ENCODE measurements around the gene TMEM176B. TPM values are rescaled to one million over a fixed set of nuclear protein-coding genes. Genes with fewer than 3 reads are reported as not detected.

Gene TMEM176B
- total RNA-seq, 1 experiment from 2014 or later: not detected

DNA sequence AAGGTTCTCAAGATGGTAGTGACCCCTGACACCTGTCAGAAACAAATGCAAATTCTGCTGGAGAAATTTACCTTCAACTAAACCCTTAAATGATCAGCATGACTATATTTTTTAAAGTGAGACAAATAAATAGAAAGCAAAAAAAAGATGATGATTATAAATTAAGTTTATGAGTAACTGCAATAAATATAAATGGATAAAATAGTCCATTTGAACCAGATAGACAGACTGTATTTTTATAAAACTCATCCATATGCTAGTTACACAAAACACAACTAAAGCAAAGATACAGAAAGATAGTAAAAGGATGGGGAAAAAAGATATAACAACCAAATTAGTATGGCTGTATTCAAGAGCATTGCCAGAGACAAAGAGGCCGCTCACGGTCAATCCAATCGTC is 6.3 kb upstream of the TMEM176B start:
- intact Hi-C loops (cut with micrococcal nuclease): no loop called here
- DNase-seq (no peak), ATAC-seq (no peak)
- no peak overlapping the region for H2AFZ ChIP-seq (ENCODE audit: low read length)
- no peaks in the 10 kb centered on the region for H3F3A ChIP-seq (ENCODE audit: low read length, unreplicated experiment)
- H3K27me3 ChIP-seq (ENCODE audit: low read length): peaks cover 38% of the 10 kb centered on the region
- no peaks in the 10 kb centered on the region for H3K9me3 ChIP-seq (ENCODE audit: low read length)
- no peaks in the 10 kb centered on the region for H3K9me2 ChIP-seq (replicated peaks; ENCODE audit: low read length)
- BruUV-seq (replicated peaks): no TSS peak
- H3K27ac ChIP-seq (ENCODE audit: low read length): no peak overlapping the region
- no peaks in the 10 kb centered on the region for H3K36me3 ChIP-seq (ENCODE audit: low read depth, low read length)
- H3K9ac ChIP-seq (ENCODE audit: low read length): no peak overlapping the region
- H4K20me1 ChIP-seq (ENCODE audit: low read length): no peaks in the 10 kb centered on the region
- ChIA-PET CTCF (no interaction called here), POLR2A (ENCODE audit: unreplicated experiment) (no interaction called here)
- H3K4me3 ChIP-seq (ENCODE audit: low read length): no peak overlapping the region
- TF ChIP-seq EZH2phosphoT487 (IDR thresholded peaks at IDR 0.05; ENCODE audit: borderline replicate concordance, low read length) (no peak), EZH2 (IDR thresholded peaks at IDR 0.05; ENCODE audit: low read length, unreplicated experiment) (no peak)
- TF ChIP-seq, protein P1, sequence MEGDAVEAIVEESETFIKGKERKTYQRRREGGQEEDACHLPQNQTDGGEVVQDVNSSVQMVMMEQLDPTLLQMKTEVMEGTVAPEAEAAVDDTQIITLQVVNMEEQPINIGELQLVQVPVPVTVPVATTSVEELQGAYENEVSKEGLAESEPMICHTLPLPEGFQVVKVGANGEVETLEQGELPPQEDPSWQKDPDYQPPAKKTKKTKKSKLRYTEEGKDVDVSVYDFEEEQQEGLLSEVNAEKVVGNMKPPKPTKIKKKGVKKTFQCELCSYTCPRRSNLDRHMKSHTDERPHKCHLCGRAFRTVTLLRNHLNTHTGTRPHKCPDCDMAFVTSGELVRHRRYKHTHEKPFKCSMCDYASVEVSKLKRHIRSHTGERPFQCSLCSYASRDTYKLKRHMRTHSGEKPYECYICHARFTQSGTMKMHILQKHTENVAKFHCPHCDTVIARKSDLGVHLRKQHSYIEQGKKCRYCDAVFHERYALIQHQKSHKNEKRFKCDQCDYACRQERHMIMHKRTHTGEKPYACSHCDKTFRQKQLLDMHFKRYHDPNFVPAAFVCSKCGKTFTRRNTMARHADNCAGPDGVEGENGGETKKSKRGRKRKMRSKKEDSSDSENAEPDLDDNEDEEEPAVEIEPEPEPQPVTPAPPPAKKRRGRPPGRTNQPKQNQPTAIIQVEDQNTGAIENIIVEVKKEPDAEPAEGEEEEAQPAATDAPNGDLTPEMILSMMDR (conservative IDR thresholded peaks at IDR 0.05; ENCODE audit: low read depth, low read length): no peak
- no peaks in the 10 kb centered on the region for H3K4me1 ChIP-seq (ENCODE audit: insufficient read depth, low read length)
- no peak overlapping the region for H3K4me2 ChIP-seq (ENCODE audit: low read length)
- no peaks in the 10 kb centered on the region for H3K79me2 ChIP-seq (ENCODE audit: low read length)

DNA sequence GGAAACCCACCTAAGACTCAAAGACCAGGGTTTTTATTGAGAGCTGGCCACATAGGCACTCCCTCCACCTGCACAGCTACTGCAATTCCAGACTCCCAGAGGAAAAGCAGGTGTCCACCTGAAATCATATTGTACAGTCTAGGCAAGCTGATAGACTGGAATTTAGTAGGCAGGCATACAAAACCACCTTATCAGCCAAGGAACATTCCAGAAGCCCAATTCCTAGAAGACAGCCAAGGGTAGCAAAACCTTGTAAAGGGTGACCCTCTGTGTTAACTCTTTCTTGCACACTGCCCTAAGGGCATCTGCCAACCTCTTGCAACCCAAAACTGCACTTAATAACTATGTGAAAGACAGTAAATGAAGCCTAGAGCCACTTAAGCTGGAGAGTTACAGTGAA is 5.7 kb upstream of the TMEM176B start:
- peaks cover 44% of the 10 kb centered on the region for H3K27me3 ChIP-seq (ENCODE audit: low read length)
- no peaks in the 10 kb centered on the region for H3K36me3 ChIP-seq (ENCODE audit: low read depth, low read length)

DNA sequence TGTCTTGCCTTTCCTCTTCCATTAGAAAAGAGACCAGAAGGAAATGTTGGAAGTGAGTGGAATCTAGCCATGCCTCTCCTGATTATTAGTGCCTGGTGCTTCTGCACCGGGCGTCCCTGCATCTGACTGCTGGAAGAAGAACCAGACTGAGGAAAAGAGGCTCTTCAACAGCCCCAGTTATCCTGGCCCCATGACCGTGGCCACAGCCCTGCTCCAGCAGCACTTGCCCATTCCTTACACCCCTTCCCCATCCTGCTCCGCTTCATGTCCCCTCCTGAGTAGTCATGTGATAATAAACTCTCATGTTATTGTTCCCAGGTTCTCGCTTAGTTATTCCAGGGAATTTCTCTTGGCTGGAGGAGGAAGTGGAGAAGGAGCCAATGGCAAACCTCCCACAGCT is 4.6 kb upstream of the TMEM176B start:
- Histone ChIP-seq H3K27me3 (ENCODE audit: low read length) (peaks cover 47% of the 10 kb centered on the region), H3K36me3 (ENCODE audit: low read depth, low read length) (no peaks in the 10 kb centered on the region), H3K4me1 (ENCODE audit: insufficient read depth, low read length) (no peaks in the 10 kb centered on the region), H3K79me2 (ENCODE audit: low read length) (no peaks in the 10 kb centered on the region), H3F3A (ENCODE audit: low read length, unreplicated experiment) (no peaks in the 10 kb centered on the region), H3K9ac (ENCODE audit: low read length) (no peak overlapping the region), H3K27ac (ENCODE audit: low read length) (no peak overlapping the region), H3K4me3 (ENCODE audit: low read length) (no peak overlapping the region), H3K4me2 (ENCODE audit: low read length) (no peak overlapping the region), H3K9me2 (replicated peaks; ENCODE audit: low read length) (no peaks in the 10 kb centered on the region), H4K20me1 (ENCODE audit: low read length) (no peaks in the 10 kb centered on the region), H3K9me3 (ENCODE audit: low read length) (no peaks in the 10 kb centered on the region), H2AFZ (ENCODE audit: low read length) (no peak overlapping the region)
- CTCF ChIA-PET: no interaction called here
- intact Hi-C loops (cut with micrococcal nuclease): no loop called here
- DNase-seq (no peak), ATAC-seq (no peak)
- BruUV-seq (replicated peaks): no TSS peak
- TF ChIP-seq EZH2 (IDR thresholded peaks at IDR 0.05; ENCODE audit: low read length, unreplicated experiment): no peak
- no peak for TF ChIP-seq EZH2phosphoT487 (IDR thresholded peaks at IDR 0.05; ENCODE audit: borderline replicate concordance, low read length)
- TF ChIP-seq, protein P1 (conservative IDR thresholded peaks at IDR 0.05; ENCODE audit: low read depth, low read length): no peak
- POLR2A ChIA-PET (ENCODE audit: unreplicated experiment): no interaction called here

More for the DNA sequence above, 5.7 kb upstream of the TMEM176B start:
- no peaks in the 10 kb centered on the region for H4K20me1 ChIP-seq (ENCODE audit: low read length)
- no peak overlapping the region for H3K4me2 ChIP-seq (ENCODE audit: low read length)
- intact Hi-C loops (cut with micrococcal nuclease): no loop called here
- ChIA-PET POLR2A (ENCODE audit: unreplicated experiment) (no interaction called here), CTCF (no interaction called here)
- TF ChIP-seq EZH2 (IDR thresholded peaks at IDR 0.05; ENCODE audit: low read length, unreplicated experiment) (no peak), EZH2phosphoT487 (IDR thresholded peaks at IDR 0.05; ENCODE audit: borderline replicate concordance, low read length) (no peak)
- TF ChIP-seq, protein P1 (conservative IDR thresholded peaks at IDR 0.05; ENCODE audit: low read depth, low read length): no peak
- BruUV-seq (replicated peaks): no TSS peak
- no peak overlapping the region for H3K4me3 ChIP-seq (ENCODE audit: low read length)
- ATAC-seq: no peak
- no peak overlapping the region for H3K9ac ChIP-seq (ENCODE audit: low read length)
- no peaks in the 10 kb centered on the region for H3K79me2 ChIP-seq (ENCODE audit: low read length)
- no peak overlapping the region for H3K27ac ChIP-seq (ENCODE audit: low read length)
- H3F3A ChIP-seq (ENCODE audit: low read length, unreplicated experiment): no peaks in the 10 kb centered on the region
- no peaks in the 10 kb centered on the region for H3K9me2 ChIP-seq (replicated peaks; ENCODE audit: low read length)
- H3K4me1 ChIP-seq (ENCODE audit: insufficient read depth, low read length): no peaks in the 10 kb centered on the region
- no peak overlapping the region for H2AFZ ChIP-seq (ENCODE audit: low read length)
- H3K9me3 ChIP-seq (ENCODE audit: low read length): no peaks in the 10 kb centered on the region
- DNase-seq: no peak
